ENCODE data around the gene GLS. TPM values are rescaled to one million over a fixed set of nuclear protein-coding genes. Genes with fewer than 3 reads are reported as not detected.

The GLS gene
- 10 to 100 TPM; 12.4 to 32.6 (median 21.8) TPM for total RNA-seq

DNA sequence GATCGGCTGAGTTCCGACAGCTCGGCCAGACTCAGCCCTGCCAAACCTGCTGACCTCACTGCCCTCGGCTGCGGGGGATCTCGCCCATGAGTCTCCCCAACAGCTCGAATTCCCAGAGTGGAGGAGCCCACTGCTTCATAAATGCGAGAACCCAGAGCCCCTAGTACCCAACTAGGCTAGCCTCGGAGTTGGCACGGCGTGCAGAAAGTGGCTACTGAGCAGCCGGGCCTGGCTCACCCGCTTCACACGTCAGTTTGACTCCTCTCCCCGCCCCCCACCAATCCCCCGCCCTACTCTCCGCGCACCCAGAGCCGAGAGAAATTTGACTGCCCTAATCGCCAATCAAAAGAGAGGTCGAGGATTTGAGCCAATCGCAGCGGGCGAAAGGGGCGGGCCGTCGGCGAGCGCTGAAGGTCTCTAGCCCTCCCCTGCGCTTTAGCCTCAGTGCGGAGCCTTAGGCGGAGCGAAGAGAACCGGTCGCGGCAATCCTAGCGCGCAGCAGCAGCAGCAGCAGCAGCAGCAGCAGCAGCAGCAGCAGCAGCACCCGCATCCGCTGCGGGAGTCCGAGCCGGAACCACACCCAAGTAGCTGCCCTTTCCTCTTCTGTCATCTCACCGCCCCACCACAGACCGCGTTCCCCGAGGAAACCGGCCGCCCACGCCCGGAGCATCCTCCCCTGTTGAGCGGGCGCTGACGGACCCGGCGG, at the start of gene GLS:
Gene GLS (plus strand): TSS at position 444 of the 706 bp plus-strand sequence. CDS start 264 bp downstream, outside the sequence.
- Histone ChIP-seq H3K27me3 (no peaks in the 10 kb centered on the region), H3K27ac (peak within 1 kb of the TSS; percentile 92 to 94 (median 93)), H3K9me3 (no peaks in the 10 kb centered on the region), H3K36me3 (no peaks in the 10 kb centered on the region), H3K4me1 (peaks cover 30 to 31% of the 10 kb centered on the region in 2 donors), H3K4me3 (peak within 1 kb of the TSS; percentile 69 to 96 (median 87))
- in situ Hi-C loops (cut with MboI; ENCODE audit: low sequenced_read_pairs in 4 of 4): loop anchor here in 1 of 4 donors (25.0 kb wide), 1 partner anchor 132 kb away; the partner anchor contains the start of gene STAT1
- DNase-seq: peak; percentile 97
- TF ChIP-seq POLR2A (IDR thresholded peaks at IDR 0.05) (peak; percentile 97 to 98), CTCF (IDR thresholded peaks at IDR 0.05 in 4 of 5, conservative IDR thresholded peaks at IDR 0.05 in 1 of 5) (no peak)
- peak; percentile 91 to 93 for ATAC-seq
- intact Hi-C loops (cut with DNase I; ENCODE audit: low total_unique reads): loop anchor here (2.0 to 10.0 kb wide), 5 partner anchors 140 to 1118 kb away; partner anchors contain the start of genes INPP1, NAB1, NABP1 and OSGEPL1

DNA sequence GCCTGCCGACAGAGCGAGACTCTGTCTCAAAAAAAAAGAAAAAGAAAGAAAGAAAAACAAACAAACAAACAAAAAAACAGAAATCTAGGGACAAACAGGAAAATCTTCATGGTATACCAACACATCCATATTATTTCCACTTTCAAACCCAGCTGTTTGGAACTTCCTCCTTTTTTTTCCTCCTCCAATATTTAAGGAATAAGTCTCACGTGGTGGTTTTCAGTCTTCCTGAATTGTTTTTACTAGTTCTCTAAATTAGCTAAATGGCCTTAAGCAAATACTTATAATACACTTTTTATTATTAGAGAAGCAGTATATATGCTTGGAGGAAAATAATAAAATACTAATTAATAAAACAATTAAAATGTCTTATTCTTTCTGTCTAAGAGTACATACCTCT, 48.7 kb upstream of the GLS start:
- Histone ChIP-seq H3K4me3 (no peak overlapping the region), H3K27me3 (no peaks in the 10 kb centered on the region), H3K4me1 (no peaks in the 10 kb centered on the region), H3K9me3 (no peaks in the 10 kb centered on the region), H3K27ac (no peak overlapping the region), H3K36me3 (no peaks in the 10 kb centered on the region)
- in situ Hi-C loops (cut with MboI; ENCODE audit: low sequenced_read_pairs in 4 of 4) (no loop called here), intact Hi-C loops (cut with DNase I; ENCODE audit: low total_unique reads) (no loop called here)
- DNase-seq (no peak), ATAC-seq (no peak)
- no peak for TF ChIP-seq POLR2A (IDR thresholded peaks at IDR 0.05)
- TF ChIP-seq CTCF (IDR thresholded peaks at IDR 0.05 in 4 of 5, conservative IDR thresholded peaks at IDR 0.05 in 1 of 5): no peak

DNA sequence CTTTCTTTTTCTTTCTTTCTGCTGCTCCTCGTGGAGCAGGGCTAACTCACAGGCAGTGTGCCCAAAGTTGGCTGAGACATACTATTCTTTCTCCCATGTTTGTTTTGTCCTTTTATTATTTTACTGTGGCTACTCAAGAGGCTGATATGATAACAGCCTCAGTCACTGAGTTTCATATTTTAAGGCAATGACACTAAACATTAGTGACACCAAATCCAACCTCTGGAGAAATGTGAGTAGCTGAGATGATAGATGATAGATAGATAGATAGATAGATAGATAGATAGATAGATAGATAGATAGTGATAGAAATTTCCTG, 45.8 kb upstream of the GLS start:
- Histone ChIP-seq H3K36me3 (no peaks in the 10 kb centered on the region), H3K4me3 (no peak overlapping the region), H3K27me3 (no peaks in the 10 kb centered on the region), H3K27ac (no peak overlapping the region), H3K4me1 (no peaks in the 10 kb centered on the region), H3K9me3 (no peaks in the 10 kb centered on the region)
- no peak for DNase-seq
- TF ChIP-seq POLR2A (IDR thresholded peaks at IDR 0.05) (no peak), CTCF (IDR thresholded peaks at IDR 0.05 in 4 of 5, conservative IDR thresholded peaks at IDR 0.05 in 1 of 5) (no peak)
- in situ Hi-C loops (cut with MboI; ENCODE audit: low sequenced_read_pairs in 4 of 4) (no loop called here), intact Hi-C loops (cut with DNase I; ENCODE audit: low total_unique reads) (no loop called here)
- ATAC-seq: no peak

GRCh38 chr2:190835303-190835930, 45.2 kb upstream of the GLS start:
- Histone ChIP-seq H3K4me1 (no peaks in the 10 kb centered on the region), H3K4me3 (no peak overlapping the region), H3K27me3 (no peaks in the 10 kb centered on the region), H3K36me3 (no peaks in the 10 kb centered on the region), H3K9me3 (no peaks in the 10 kb centered on the region), H3K27ac (no peak overlapping the region)
- in situ Hi-C loops (cut with MboI; ENCODE audit: low sequenced_read_pairs in 4 of 4) (no loop called here), intact Hi-C loops (cut with DNase I; ENCODE audit: low total_unique reads) (no loop called here)
- TF ChIP-seq POLR2A (IDR thresholded peaks at IDR 0.05): no peak
- no peak for TF ChIP-seq CTCF (IDR thresholded peaks at IDR 0.05 in 4 of 5, conservative IDR thresholded peaks at IDR 0.05 in 1 of 5)
- no peak for ATAC-seq
- DNase-seq: peak in 1 of 2 donors; percentile 24

All from gastrocnemius medialis (tissue), 4 donors.